HG02970 (cell line): Measurements from ENCODE around the gene ZNF211.

Source experiments
- ATAC-seq: cut with Tn5 transposase; IDR thresholded peaks from one replicate; pipeline ENCODE4 v1.9.1; 2021; ENCODE audit warnings: mild to moderate bottlenecking, moderate library complexity, moderate number of reproducible peaks; ENCODE audit not compliant: unreplicated experiment, low FRiP score

ZNF211 gene

GRCh38 chr19:57632987-57633831, at the start of gene ZNF211:
TSS of gene ZNF211 (plus strand) at chr19:57633168. CDS start at chr19:57633347, 179 bp downstream.
- ATAC-seq: peak; percentile 95

DNA sequence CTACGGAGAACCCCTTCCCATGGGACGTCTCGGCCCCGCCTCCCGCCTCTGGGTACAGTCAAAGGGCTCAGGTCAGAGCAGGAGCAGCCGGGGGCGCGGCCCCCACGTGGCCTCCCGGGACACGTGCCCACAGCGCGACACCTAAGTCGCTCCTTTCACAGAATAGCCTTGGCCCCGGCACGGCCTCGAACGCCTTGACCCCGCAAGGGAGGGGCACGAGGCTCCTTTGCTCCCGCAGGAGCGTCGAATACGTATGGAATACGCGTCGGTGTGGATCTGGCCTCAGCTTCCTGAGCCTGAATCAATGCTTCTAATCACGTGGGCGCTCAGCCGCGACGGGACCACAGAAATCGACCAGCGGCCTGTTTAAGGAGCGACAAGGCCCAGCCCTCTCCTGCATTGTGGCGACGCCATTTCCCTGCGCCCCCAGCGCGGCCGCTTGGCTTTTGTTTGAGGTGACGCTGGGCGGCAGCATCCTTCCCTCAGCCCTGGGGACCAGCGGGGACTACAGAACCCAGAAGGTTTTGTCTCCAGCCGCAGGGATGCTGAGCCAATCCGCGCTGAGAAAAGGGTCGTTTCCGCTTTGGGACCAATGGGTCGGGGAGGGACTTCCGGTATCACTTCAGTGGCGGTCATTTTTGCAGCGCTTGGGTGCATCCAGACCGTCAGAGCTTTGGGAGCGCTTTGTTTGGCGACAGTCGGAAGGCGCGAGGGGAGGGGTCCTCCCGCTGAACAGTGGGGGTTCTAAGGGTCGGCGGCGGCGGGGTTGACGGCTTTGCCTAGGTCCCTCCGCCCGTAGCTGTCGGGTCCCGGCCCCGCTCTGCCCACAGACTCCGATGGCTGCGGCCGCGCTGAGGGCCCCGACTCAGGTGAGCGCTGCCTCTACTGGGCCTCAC, 49.2 kb upstream of the ZNF211 start, which contains the start of gene ZIK1:
Gene ZIK1 (plus strand): TSS at position 625 of the 896 bp plus-strand sequence. CDS start 212 bp downstream, at position 837.
- ATAC-seq: no peak

- ATAC-seq: no peak
These were observed 45.4 kb upstream of the ZNF211 start for GRCh38 chr19:57587529-57587928.

DNA sequence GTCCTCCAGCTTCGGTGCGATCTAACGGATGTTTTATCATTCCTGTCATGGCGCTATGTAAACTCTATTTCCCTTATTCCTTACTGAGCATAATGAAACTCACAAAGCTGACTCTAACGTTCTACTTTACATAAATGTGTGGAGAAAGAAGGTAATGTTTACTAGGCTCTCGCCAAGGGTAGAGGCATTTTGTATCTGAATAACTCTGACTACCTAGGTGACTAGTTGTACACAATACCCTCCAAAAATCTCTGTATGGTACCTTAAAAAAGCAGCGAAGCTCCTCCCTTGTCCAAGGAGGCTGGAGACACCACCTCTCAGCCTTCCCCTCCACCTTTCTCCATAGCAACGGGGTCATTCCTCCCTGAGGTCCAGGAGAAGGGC, 33.6 kb upstream of the ZNF211 start:
- no peak for ATAC-seq

DNA sequence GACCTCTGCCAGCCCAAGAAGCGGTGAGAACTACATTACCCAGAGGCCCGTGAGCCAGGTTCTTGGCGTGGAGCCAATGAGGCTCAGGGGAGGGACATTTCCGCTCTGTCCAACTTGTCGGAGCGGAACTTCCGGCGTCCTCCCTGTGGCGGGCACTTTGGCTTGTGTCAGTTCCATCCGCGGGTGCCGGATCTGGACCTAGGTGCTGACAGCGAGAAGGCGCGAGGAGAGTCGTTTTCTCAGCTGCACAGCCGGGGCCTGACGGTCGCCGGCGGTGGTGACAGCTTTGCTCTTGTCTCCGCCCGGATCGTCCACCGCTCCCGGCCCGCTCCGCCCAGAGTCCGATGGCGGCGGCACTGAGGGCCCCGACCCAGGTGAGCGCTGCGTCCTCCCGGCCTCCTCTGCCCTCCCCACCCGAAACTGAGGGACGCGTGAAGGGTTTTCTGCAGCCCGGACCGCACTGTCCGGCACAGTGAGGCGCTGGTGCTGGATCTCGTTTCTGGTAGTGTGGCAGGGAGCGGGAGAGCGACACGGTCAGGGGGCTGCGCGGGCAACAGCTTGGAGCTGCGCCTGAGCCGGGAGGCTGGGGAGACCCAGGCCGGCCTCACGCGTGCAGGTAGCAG, 33.1 kb upstream of the ZNF211 start, which contains the start of gene ZNF530:
Gene ZNF530 (plus strand): TSS at position 125 of the 623 bp plus-strand sequence. CDS start 4,461 bp downstream, outside the sequence.
- peak; percentile 77 for ATAC-seq

GRCh38 chr19:57606931-57607330, 26.0 kb upstream of the ZNF211 start:
- ATAC-seq: no peak

DNA sequence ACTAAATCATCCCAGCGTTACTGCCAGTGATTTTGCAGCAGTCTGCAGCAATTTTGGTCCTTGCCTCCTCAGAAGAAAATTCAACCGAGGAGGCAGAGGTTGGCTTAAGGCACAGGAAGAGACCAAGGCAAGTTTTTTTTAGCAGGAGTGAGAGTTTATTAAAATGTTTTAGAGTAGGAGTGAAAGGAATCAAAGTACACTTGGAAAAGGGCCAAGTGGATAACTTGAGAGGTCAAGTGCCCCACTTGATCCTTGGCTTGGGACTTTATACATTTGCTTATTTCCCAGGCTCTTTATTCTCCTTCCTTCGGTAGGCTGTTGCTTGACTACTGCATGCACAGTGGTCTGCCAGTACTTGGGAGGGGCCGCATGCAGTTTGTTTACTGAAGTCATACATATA, 21.9 kb upstream of the ZNF211 start:
- no peak for ATAC-seq

GRCh38 chr19:57613941-57614743, 18.8 kb upstream of the ZNF211 start, which contains the start of gene ZNF134:
TSS of gene ZNF134 (plus strand) at chr19:57614242. CDS start at chr19:57619469, 5,227 bp downstream.
- no peak for ATAC-seq

DNA sequence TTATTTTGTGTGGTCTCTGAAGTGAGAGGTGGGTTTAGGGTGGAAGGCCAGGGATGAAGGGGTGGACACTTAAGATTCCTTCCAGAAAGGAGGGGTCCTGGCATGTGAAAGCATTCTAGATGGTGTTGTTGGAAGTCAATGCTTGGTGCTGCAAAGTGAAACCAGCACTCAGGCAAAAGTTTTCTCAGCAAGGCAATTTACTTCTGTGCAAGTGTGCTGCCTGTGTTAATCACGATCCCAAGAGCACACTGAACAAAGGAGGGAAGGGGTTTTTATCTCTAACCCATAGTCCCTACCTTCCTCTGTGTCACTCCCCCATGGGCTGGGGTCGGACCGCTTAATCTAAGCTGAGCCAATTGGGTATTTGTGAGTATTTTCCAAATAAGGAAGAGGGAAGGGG, 17.6 kb upstream of the ZNF211 start:
- no peak for ATAC-seq

- ATAC-seq: no peak
These were observed 12.2 kb upstream of the ZNF211 start for GRCh38 chr19:57620673-57621348.

DNA sequence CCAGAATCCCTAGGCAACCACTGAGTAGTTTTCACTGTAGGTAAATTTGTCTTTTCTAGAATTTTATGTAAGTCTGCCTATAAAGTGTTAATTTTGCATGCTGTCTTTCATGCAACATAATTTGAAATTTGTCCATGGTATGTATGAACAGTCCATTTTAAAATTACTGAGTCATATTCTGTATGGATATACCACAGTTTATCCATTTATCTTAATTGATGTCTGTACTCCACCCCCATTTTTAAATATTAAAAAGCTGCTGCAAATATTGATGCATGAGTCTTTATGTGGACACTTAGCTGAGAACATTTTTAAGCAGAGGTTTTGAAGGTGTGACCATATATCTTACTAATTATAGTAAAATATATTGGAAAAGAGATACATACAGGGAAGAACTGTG, 9.9 kb upstream of the ZNF211 start:
- ATAC-seq: no peak

GRCh38 chr19:57633832-57634131, 814 bp downstream of the ZNF211 start:
- ATAC-seq: no peak

DNA sequence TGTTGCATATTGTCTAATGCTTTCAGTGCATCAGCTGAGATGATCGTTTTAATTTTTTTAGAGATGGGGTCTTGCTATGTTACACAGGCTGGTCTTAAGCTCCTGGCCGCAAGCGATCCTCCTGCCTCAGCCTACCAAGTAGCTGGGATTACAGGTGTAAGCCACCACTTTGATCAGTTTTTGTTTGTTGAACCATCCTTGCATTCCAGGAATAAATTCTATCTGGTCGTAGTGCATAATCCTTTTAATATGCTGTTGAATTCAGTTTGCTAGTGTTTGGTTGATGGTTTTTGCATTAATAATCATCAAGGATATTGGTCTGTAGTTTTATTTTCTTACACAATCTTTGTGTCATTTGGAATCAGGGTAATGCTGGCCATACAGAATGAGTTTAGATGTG, 4.4 kb downstream of the ZNF211 start:
- ATAC-seq: no peak

DNA sequence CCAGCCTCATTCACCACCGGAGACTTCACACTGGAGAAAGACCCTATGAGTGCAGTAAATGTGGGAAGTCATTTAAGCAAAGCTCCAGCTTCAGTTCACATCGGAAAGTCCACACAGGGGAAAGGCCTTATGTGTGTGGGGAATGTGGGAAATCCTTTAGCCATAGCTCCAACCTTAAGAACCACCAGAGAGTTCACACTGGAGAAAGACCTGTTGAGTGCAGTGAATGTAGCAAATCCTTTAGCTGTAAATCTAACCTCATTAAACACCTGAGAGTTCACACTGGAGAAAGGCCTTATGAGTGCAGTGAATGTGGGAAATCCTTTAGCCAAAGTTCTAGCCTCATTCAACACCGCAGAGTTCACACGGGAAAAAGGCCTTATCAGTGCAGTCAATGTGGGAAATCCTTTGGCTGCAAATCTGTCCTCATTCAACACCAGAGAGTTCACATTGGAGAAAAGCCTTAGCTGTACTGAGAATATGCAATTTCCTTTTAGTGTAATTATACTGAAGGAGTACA, 8.8 kb downstream of the ZNF211 start:
- no peak for ATAC-seq

DNA sequence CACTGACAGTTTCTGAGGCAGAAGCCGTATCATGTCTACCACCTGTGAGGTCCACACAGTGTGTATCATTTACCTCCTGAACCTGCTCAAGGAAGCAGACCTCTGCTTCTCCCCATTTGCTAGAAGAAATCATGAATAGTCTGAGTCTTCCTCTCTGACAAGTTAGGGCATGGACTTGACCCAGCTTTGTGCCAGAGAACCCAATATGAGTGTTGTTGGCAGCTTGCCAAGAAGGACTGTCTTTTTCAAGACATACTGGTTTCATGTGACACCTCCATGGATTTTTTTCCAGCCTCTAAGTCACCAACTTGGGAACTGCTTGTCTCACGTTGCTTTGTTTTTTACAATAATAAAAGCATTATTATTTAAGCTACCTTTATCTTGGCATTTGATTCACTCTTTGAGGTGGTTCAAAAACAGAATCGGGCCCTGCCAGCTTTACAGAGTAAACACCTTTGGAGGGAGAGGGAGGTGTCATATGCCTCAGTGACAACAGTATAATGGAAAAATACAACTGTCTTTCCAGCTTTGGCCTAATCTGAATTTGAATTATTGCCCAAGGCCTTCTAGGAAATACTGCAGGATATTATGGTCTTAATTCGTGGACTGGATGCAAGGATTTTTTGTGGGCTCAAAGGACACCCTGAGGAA, 9.6 kb downstream of the ZNF211 start:
- ATAC-seq: no peak

- no peak for ATAC-seq
These were observed 10.8 kb downstream of the ZNF211 start for GRCh38 chr19:57643734-57644133.

DNA sequence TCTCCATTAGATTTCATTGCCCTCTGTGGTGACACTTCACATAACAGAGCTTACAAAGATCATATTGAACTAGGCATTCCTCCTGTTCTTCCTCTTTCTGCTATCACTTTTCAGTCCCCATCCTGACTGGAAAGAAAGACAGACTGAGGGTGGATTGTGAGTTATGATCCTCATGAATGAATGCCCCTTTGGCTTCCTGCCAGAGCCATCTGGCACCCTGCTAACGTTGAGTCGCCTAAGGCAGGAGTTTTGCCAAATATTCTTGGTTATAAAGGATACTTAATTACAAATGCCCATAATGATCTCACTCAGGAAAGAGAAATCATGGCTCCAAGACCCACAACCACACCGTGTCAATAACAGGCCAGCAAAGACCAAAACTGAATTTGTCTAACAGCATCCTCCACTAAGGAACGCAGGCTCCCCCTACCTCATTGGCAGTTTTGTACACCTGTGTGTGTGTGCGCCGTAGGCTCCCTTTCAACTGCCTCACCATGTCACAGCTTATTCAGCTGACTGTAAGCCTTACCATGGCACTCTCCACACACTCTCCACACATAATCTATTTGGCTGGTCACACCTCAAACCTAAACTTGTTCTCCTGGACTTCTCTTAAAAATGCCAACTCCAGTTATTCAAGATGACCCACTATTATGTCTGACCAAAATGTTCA, 15.5 kb downstream of the ZNF211 start:
- no peak for ATAC-seq

DNA sequence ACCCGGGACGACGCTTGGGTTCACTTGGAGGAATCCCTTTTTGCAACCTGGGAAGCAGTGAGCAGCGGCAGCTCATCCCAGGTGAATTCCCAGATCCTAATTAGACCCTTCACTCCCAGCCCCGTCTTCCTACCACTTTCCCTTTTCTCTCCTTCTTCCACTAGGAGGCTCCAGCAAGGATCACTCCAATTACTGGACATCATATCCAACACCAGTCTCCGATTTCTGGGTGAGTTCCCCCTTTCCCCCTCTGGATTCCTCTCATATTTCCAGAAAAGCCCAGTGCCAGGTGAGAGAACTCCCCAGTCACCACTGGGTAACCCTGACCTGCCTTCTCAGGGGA, 18.7 kb downstream of the ZNF211 start:
- no peak for ATAC-seq
